K562 (cell line): Measurements from ENCODE around the gene CCDC187. TPM values are rescaled to one million over a fixed set of nuclear protein-coding genes. Genes with fewer than 3 reads are reported as not detected.

Experiments used
- CUX1 ChIP-seq: fragments of 200-800 bp; sonication (Bioruptor generic); IDR thresholded peaks from 2 replicates; pipeline ENCODE4 v1.6.1; 2016; ENCODE audit warnings: missing genetic modification characterization, missing compliant biosample characterization
- ETS1 ChIP-seq: conservative IDR thresholded peaks from 2 replicates; pipeline ENCODE4 v1.6.1; 2011; ENCODE audit warnings: low read depth, mild to moderate bottlenecking, low read length; ENCODE audit not compliant: control insufficient read depth
- GABPB1 ChIP-seq: sonication (generic); formaldehyde crosslinking; IDR thresholded peaks from 2 replicates; pipeline ENCODE4 v1.8.0; 2022; ENCODE audit warnings: mild to moderate bottlenecking, missing genetic modification reagents
- HMBOX1 ChIP-seq: sonication (generic); IDR thresholded peaks from 2 replicates; pipeline ENCODE4 v1.6.1; 2016
- NFIC ChIP-seq: fragments of 450-650 bp; IDR thresholded peaks from 2 replicates; pipeline ENCODE4 v1.6.1; 2017; ENCODE audit warnings: mild to moderate bottlenecking, inconsistent platforms
- SMAD2 ChIP-seq: fragments of 150-350 bp; IDR thresholded peaks from 2 replicates; pipeline ENCODE4 v1.6.1; 2014; ENCODE audit warnings: low read depth, mild to moderate bottlenecking, low read length
- ZNF253 ChIP-seq: fragments of 250-450 bp; sonication (Bioruptor Pico); conservative IDR thresholded peaks from 2 replicates; pipeline ENCODE4 v1.6.1; 2021; ENCODE audit warnings: mild to moderate bottlenecking
- polyA plus RNA-seq, 8 experiments: library from polyadenylated mRNA; depleted of rRNA in 4 of 8; stranded (reverse) in 5 of 8; unstranded in 3 of 8; fragments of >200 nt; fragmentation: Nextera tagmentation in 2 of 8; fragmentation: Illumina TruSeq in 1 of 8; extraction: Ambion mirVana in 2 of 8; extraction: Trizol in 1 of 8; gene quantifications; 2 replicates each; pipeline versions ENCODE4 v1.2.1 to v1.2.3, GENCODE V29; 2011 to 2014; ENCODE audit warnings: inconsistent platforms in 1 of 8, missing spikeins in 1 of 8
- total RNA-seq, 7 experiments: library from RNA; depleted of rRNA in 6 of 7; stranded (reverse); fragments of >200 nt in 6 of 7; fragmentation: Illumina TruSeq in 2 of 7; extraction: Trizol in 2 of 7; gene quantifications; 2 replicates each; pipeline versions ENCODE4 v1.2.1 to v1.2.3, GENCODE V29; 2011 to 2021; ENCODE audit warnings: low replicate concordance in 1 of 7

The CCDC187 gene
- total and polyA plus RNA-seq, 9 of the 15 experiments (the other 6 are each of a cell fraction or from before 2014, with no cell fraction given): not detected

GRCh38 chr9:136336881-136337280, 33.0 kb upstream of the CCDC187 start (continued):
- TF ChIP-seq CUX1 (CRISPR knock-in tag) (no peak), ZNF253 (CRISPR knock-in tag) (no peak), NFIC (no peak), ETS1 (no peak), GABPB1 (CRISPR knock-in tag) (no peak), HMBOX1 (no peak), SMAD2 (no peak)
